SK-N-SH (cell line): Measurements from ENCODE around the gene ZEB2. TPM values are rescaled to one million over a fixed set of nuclear protein-coding genes. Genes with fewer than 3 reads are reported as not detected.

Experiments used
- CTCF ChIA-PET: fragments of 300-600, 350-600 bp; formaldehyde crosslinking; extraction: SDS; loops from one replicate; lab custom pipeline; 2021; lab: Yijun Ruan, JAX
- POLR2A ChIA-PET: fragments of 350-600 bp; sonication (Branson Sonifier 250); formaldehyde crosslinking; extraction: SDS; loops from one replicate; lab custom pipeline; 2020; ENCODE audit warnings: antibody characterized with exemption, inconsistent platforms; lab: Yijun Ruan, JAX
- DNase-seq: peaks from one replicate; pipeline ENCODE4 v3.0.0; 2012
- H2AFZ ChIP-seq: fragments of 200-600 bp; sonication (generic); 2 replicates; pipeline ENCODE4 v1.8.1; 2016; ENCODE audit warnings: antibody characterized with exemption, mild to moderate bottlenecking, low read depth
- H3F3A ChIP-seq: fragments of 200-600 bp; sonication (generic); replicated peaks from 2 replicates; pipeline ENCODE3; 2016; ENCODE audit warnings: antibody characterized with exemption, mild to moderate bottlenecking; ENCODE audit not compliant: insufficient read depth
- H3K27ac ChIP-seq, 2 experiments: fragments of 200-500 bp in 1 of 2; fragments of 200-600 bp in 1 of 2; sonication (Bioruptor generic) in 1 of 2; sonication (generic), shearing (Covaris generic) in 1 of 2; 2 replicates each; pipeline versions ENCODE4 v1.5.1 to v1.6.1; 2014 to 2016; ENCODE audit warnings: low read depth in 2 of 2, inconsistent platforms in 1 of 2, low read length in 1 of 2, mild to moderate bottlenecking in 1 of 2, mixed read lengths in 1 of 2
- H3K27me3 ChIP-seq: fragments of 200-600 bp; sonication (generic), shearing (Covaris generic); 2 replicates; pipeline ENCODE4 v1.6.1; 2016; ENCODE audit warnings: mixed run types; ENCODE audit not compliant: insufficient read depth
- H3K36me3 ChIP-seq, 2 experiments: fragments of 200-500 bp in 1 of 2; fragments of 200-600 bp in 1 of 2; sonication (Bioruptor generic) in 1 of 2; sonication (generic) in 1 of 2; replicated peaks in 1 of 2; 2 replicates each; pipeline versions ENCODE3 to v1.5.1; 2014 to 2016; ENCODE audit warnings: low read length in 1 of 2, mild to moderate bottlenecking in 1 of 2; ENCODE audit not compliant: insufficient read depth in 2 of 2, control insufficient read depth in 1 of 2
- H3K4me1 ChIP-seq, 2 experiments: fragments of 200-500 bp in 1 of 2; fragments of 200-600 bp in 1 of 2; sonication (Bioruptor generic) in 1 of 2; sonication (generic), shearing (Covaris generic) in 1 of 2; 2 replicates each; pipeline versions ENCODE4 v1.5.1 to v1.6.1; 2014 to 2016; ENCODE audit warnings: low read depth in 1 of 2, low read length in 1 of 2, mixed run types in 1 of 2; ENCODE audit not compliant: insufficient read depth in 2 of 2, control insufficient read depth in 1 of 2
- H3K4me2 ChIP-seq: fragments of 200-600 bp; sonication (generic), shearing (Covaris generic); 2 replicates; pipeline ENCODE4 v1.6.1; 2017; ENCODE audit warnings: mixed run types
- H3K4me3 ChIP-seq, 2 experiments: fragments of 200-500 bp in 1 of 2; fragments of 200-600 bp in 1 of 2; sonication (Bioruptor generic) in 1 of 2; sonication (generic), shearing (Covaris generic) in 1 of 2; 2 replicates each; pipeline versions ENCODE4 v1.5.1 to v1.8.1; 2014 to 2016; ENCODE audit warnings: low read depth in 2 of 2, inconsistent platforms in 1 of 2, low read length in 1 of 2, mild to moderate bottlenecking in 1 of 2, mixed read lengths in 1 of 2, moderate library complexity in 1 of 2
- H3K79me2 ChIP-seq: fragments of 200-600 bp; sonication (generic); 2 replicates; pipeline ENCODE4 v1.8.1; 2017; ENCODE audit warnings: mild to moderate bottlenecking; ENCODE audit not compliant: insufficient read depth
- H3K9ac ChIP-seq: fragments of 200-600 bp; sonication (generic); 2 replicates; pipeline ENCODE4 v1.6.1; 2017; ENCODE audit warnings: mixed run types
- H3K9me2 ChIP-seq: fragments of 200-600 bp; sonication (generic); 2 replicates; pipeline ENCODE4 v1.6.1; 2017; ENCODE audit warnings: mixed run types
- H3K9me3 ChIP-seq: fragments of 200-600 bp; sonication (generic); 2 replicates; pipeline ENCODE4 v1.6.1; 2017; ENCODE audit warnings: mixed run types, mild to moderate bottlenecking, moderate library complexity
- H4K20me1 ChIP-seq: fragments of 200-600 bp; sonication (generic); 2 replicates; pipeline ENCODE4 v1.6.1; 2017; ENCODE audit warnings: mild to moderate bottlenecking, mixed run types; ENCODE audit not compliant: insufficient read depth
- ELF1 ChIP-seq: IDR thresholded peaks from 2 replicates; pipeline ENCODE4 v1.4.0; 2012
- EP300 ChIP-seq, 2 experiments: IDR thresholded peaks; 2 replicates each; pipeline versions ENCODE4 v1.4.0 to v1.6.1; 2012; ENCODE audit warnings: borderline replicate concordance in 1 of 2, low read depth in 1 of 2, low read length in 1 of 2
- FOSL2 ChIP-seq: IDR thresholded peaks from 2 replicates; pipeline ENCODE4 v1.4.0; 2012; ENCODE audit warnings: low read depth, mild to moderate bottlenecking, moderate library complexity, borderline replicate concordance
- FOXJ3 ChIP-seq: sonication (generic); formaldehyde crosslinking; IDR thresholded peaks from 2 replicates; pipeline ENCODE4 v1.5.1; 2020; ENCODE audit warnings: mild to moderate bottlenecking, missing genetic modification reagents
- MXI1 ChIP-seq: IDR thresholded peaks from 2 replicates; pipeline ENCODE4 v1.6.1; 2012; ENCODE audit warnings: mild to moderate bottlenecking, low read depth, low read length, improper control_type of control experiment
- NRF1 ChIP-seq: IDR thresholded peaks from 2 replicates; pipeline ENCODE4 v1.6.1; 2012; ENCODE audit warnings: low read depth, mild to moderate bottlenecking, low read length
- POLR2AphosphoS5 ChIP-seq: IDR thresholded peaks from 2 replicates; pipeline ENCODE4 v1.6.1; 2012; ENCODE audit warnings: low read depth, low read length
- RFX5 ChIP-seq: IDR thresholded peaks from 2 replicates; pipeline ENCODE4 v1.6.1; 2012; ENCODE audit warnings: mild to moderate bottlenecking, improper control_type of control experiment, low read length
- RXRA ChIP-seq: IDR thresholded peaks from 2 replicates; pipeline ENCODE4 v1.4.0; 2012; ENCODE audit warnings: low read depth, mild to moderate bottlenecking, borderline replicate concordance
- TEAD4 ChIP-seq: IDR thresholded peaks from 2 replicates; pipeline ENCODE4 v1.4.0; 2012; ENCODE audit warnings: mild to moderate bottlenecking, borderline replicate concordance; ENCODE audit not compliant: insufficient read depth
- YY1 ChIP-seq: IDR thresholded peaks from 2 replicates; pipeline ENCODE4 v1.4.0; 2012; ENCODE audit warnings: low read depth, mild to moderate bottlenecking
- WGBS: methylation state at CpG from one replicate; pipeline ENCODE4 v1.1.6; 2017; ENCODE audit warnings: low lambda C conversion rate; 5-methylcytosine and 5-hydroxymethylcytosine counted together
- polyA plus RNA-seq, 3 experiments: library from polyadenylated mRNA; depleted of rRNA; stranded (reverse); fragments of >200 nt; gene quantifications; 2 replicates each; pipeline ENCODE4 v1.2.3, GENCODE V29; 2012
- TF ChIP-seq, protein P1 (sequence below): fragments of 150-350 bp; IDR thresholded peaks from 2 replicates; pipeline ENCODE4 v1.6.1; 2017; ENCODE audit warnings: antibody characterized with exemption, low read length, low read depth, borderline replicate concordance
- TF ChIP-seq, protein P2 (sequence below): IDR thresholded peaks from 2 replicates; pipeline ENCODE4; 2012
- TF ChIP-seq, protein P3 (sequence below): IDR thresholded peaks from 2 replicates; pipeline ENCODE4 v1.6.1; 2012; ENCODE audit warnings: mild to moderate bottlenecking, low read depth, low read length, moderate library complexity

ZEB2 gene
- polyA plus RNA-seq, 1 of the 3 experiments (the other 2 are of a cell fraction): 16.3 TPM

DNA sequence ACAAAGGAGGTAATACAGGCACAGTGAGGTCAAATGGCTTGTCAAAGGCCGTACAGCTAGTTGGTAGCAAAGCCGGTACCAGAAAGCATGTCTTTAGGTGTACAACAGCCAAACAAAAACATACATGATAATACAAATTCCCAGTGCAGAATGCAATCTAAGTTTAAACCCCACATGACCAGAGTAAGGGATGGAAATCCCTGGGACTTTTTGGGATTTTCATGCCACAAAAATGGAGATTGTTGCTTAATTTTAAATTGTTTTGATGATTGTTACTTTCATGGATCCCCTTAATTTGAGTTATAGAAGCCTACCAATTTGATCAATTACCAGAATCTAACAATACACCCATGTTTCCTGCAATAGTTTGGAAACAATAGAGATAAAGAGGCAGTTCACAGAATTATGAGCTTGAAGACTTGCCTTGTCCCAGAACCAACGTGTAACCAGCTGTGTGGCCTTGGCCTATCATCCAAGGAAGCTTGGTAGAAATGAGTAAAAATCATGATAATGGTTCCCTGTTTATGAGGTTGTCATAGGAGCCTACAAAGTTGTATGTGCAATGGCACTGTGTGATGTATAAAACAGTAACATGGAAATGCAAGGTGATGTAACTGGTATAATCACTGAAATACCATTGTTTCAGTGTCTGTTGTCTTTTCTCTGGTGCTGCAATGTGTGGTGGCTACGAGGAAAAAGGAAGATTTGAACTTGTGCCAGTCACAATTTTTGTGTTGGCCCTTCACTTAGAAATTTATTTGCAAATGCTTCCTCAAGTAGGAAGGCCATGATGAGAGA, 85.3 kb downstream of the ZEB2 start:
- Histone ChIP-seq H3K27ac (no peak overlapping the region; a peak in 1 of 4 replicates), H3K4me3 (no peak overlapping the region), H3K4me2 (no peak overlapping the region), H3K27me3 (no peaks in the 10 kb centered on the region), H2AFZ (no peak overlapping the region), H4K20me1 (peaks cover 40% of the 10 kb centered on the region; the same call in 1 of the 2 replicates), H3K4me1 (peaks cover 10 to 26% of the 10 kb centered on the region in 2 experiments; a peak in 3 of 4 replicates), H3K9me2 (no peaks in the 10 kb centered on the region), H3K9me3 (no peaks in the 10 kb centered on the region), H3K79me2 (peaks cover 76% of the 10 kb centered on the region), H3K9ac (no peak overlapping the region), H3K36me3 (peaks cover 2 to 38% of the 10 kb centered on the region in 2 experiments), H3F3A (peaks cover 7% of the 10 kb centered on the region)
- WGBS: 88% methylated on average over 4 of the region's 4 CpGs
- CTCF ChIA-PET: no interaction called here
- POLR2A ChIA-PET: no interaction called here
- no peak for DNase-seq
- TF ChIP-seq FOSL2: no peak
- no peak for TF ChIP-seq RFX5
- no peak for TF ChIP-seq POLR2AphosphoS5
- TF ChIP-seq, protein P1, sequence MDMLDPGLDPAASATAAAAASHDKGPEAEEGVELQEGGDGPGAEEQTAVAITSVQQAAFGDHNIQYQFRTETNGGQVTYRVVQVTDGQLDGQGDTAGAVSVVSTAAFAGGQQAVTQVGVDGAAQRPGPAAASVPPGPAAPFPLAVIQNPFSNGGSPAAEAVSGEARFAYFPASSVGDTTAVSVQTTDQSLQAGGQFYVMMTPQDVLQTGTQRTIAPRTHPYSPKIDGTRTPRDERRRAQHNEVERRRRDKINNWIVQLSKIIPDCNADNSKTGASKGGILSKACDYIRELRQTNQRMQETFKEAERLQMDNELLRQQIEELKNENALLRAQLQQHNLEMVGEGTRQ: no peak
- no peak for TF ChIP-seq YY1
- no peak for TF ChIP-seq ELF1
- no peak for TF ChIP-seq EP300 (IDR thresholded peaks at IDR 0.05; ENCODE audit: borderline replicate concordance in 1 of 2, low read depth in 1 of 2, low read length in 1 of 2)
- no peak for TF ChIP-seq MXI1
- TF ChIP-seq TEAD4: no peak
- TF ChIP-seq FOXJ3 (CRISPR knock-in tag): no peak
- no peak for TF ChIP-seq RXRA
- TF ChIP-seq, protein P2, sequence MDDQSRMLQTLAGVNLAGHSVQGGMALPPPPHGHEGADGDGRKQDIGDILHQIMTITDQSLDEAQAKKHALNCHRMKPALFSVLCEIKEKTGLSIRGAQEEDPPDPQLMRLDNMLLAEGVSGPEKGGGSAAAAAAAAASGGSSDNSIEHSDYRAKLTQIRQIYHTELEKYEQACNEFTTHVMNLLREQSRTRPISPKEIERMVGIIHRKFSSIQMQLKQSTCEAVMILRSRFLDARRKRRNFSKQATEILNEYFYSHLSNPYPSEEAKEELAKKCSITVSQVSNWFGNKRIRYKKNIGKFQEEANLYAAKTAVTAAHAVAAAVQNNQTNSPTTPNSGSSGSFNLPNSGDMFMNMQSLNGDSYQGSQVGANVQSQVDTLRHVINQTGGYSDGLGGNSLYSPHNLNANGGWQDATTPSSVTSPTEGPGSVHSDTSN: no peak
- TF ChIP-seq NRF1: no peak
- TF ChIP-seq, protein P3, sequence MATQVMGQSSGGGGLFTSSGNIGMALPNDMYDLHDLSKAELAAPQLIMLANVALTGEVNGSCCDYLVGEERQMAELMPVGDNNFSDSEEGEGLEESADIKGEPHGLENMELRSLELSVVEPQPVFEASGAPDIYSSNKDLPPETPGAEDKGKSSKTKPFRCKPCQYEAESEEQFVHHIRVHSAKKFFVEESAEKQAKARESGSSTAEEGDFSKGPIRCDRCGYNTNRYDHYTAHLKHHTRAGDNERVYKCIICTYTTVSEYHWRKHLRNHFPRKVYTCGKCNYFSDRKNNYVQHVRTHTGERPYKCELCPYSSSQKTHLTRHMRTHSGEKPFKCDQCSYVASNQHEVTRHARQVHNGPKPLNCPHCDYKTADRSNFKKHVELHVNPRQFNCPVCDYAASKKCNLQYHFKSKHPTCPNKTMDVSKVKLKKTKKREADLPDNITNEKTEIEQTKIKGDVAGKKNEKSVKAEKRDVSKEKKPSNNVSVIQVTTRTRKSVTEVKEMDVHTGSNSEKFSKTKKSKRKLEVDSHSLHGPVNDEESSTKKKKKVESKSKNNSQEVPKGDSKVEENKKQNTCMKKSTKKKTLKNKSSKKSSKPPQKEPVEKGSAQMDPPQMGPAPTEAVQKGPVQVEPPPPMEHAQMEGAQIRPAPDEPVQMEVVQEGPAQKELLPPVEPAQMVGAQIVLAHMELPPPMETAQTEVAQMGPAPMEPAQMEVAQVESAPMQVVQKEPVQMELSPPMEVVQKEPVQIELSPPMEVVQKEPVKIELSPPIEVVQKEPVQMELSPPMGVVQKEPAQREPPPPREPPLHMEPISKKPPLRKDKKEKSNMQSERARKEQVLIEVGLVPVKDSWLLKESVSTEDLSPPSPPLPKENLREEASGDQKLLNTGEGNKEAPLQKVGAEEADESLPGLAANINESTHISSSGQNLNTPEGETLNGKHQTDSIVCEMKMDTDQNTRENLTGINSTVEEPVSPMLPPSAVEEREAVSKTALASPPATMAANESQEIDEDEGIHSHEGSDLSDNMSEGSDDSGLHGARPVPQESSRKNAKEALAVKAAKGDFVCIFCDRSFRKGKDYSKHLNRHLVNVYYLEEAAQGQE: no peak
